B cell (primary cell): ENCODE measurements around the gene ALOXE3. TPM values are rescaled to one million over a fixed set of nuclear protein-coding genes. Genes with fewer than 3 reads are reported as not detected.

Experiments used
- ATAC-seq: fragments of 200-7000 bp; cut with Tn5 transposase; one replicate; pipeline ENCODE4 v1.10.0; 2021; ENCODE audit warnings: low read depth, mild to moderate bottlenecking, moderate number of reproducible peaks, moderate library complexity
- CTCF ChIA-PET: fragments of 350-600 bp; sonication (Branson Sonifier 250); formaldehyde crosslinking; loops from one replicate; lab custom pipeline; 2021; ENCODE audit warnings: antibody characterized with exemption, inconsistent platforms; lab: Charles Lee
- POLR2A ChIA-PET: fragments of 350-600 bp; sonication (Branson Sonifier 250); formaldehyde crosslinking; loops from one replicate; lab custom pipeline; 2021; ENCODE audit warnings: antibody characterized with exemption; lab: Charles Lee
- DNase-seq: peaks from one replicate; pipeline ENCODE4 v3.0.0; 2013
- H2AFZ ChIP-seq: 2 replicates; pipeline ENCODE4 v1.6.1; 2012; ENCODE audit warnings: mild to moderate bottlenecking, low read depth, low read length; ENCODE audit not compliant: insufficient read depth, poor library complexity, severe bottlenecking
- H3K27ac ChIP-seq, 2 donors: 1 replicate in 1 of 2; 2 replicates in 1 of 2; pipeline ENCODE4 v1.5.1; 2012 to 2013; ENCODE audit warnings: low read length in 2 of 2, mild to moderate bottlenecking in 2 of 2, moderate library complexity in 1 of 2
- H3K27me3 ChIP-seq, 4 experiments: fragments of 200-600 bp in 1 of 4; sonication (generic) in 1 of 4; replicated peaks in 1 of 4; 1 replicate in 2 of 4; 2 replicates in 2 of 4; pipeline versions ENCODE4 v1.6.1 to v1.7.0; 2013 to 2016; ENCODE audit warnings: low read length in 3 of 4, mild to moderate bottlenecking in 2 of 4, mixed read lengths in 1 of 4, moderate library complexity in 1 of 4; ENCODE audit not compliant: insufficient read depth in 4 of 4, control insufficient read depth in 3 of 4; ENCODE audit errors: control extremely low read depth in 1 of 4
- H3K36me3 ChIP-seq, 2 experiments: replicated peaks in 1 of 2; 1 replicate in 1 of 2; 2 replicates in 1 of 2; pipeline versions ENCODE4 v1.6.1 to v1.7.1; 2013; ENCODE audit warnings: low read length in 1 of 2; ENCODE audit not compliant: insufficient read depth in 2 of 2, control insufficient read depth in 1 of 2; ENCODE audit errors: control extremely low read depth in 1 of 2, extremely low read depth in 1 of 2
- H3K4me1 ChIP-seq, 2 donors: fragments of 200-600 bp in 1 of 2; sonication (generic) in 1 of 2; 1 replicate in 1 of 2; 2 replicates in 1 of 2; pipeline versions ENCODE4 v1.5.1 to v1.6.1; 2013 to 2017; ENCODE audit warnings: low read length in 2 of 2; ENCODE audit not compliant: control insufficient read depth in 2 of 2, insufficient read depth in 2 of 2
- H3K4me2 ChIP-seq: replicated peaks from 2 replicates; pipeline ENCODE3; 2012; ENCODE audit warnings: mild to moderate bottlenecking, low read depth, low read length; ENCODE audit not compliant: poor library complexity, severe bottlenecking
- H3K4me3 ChIP-seq, 5 experiments: fragments of 200-600 bp in 1 of 5; sonication (generic) in 1 of 5; 1 replicate in 3 of 5; 2 replicates in 2 of 5; pipeline versions ENCODE4 v1.5.1 to v1.7.0; 2011 to 2016; ENCODE audit warnings: low read length in 4 of 5, mild to moderate bottlenecking in 4 of 5, low read depth in 2 of 5, control low read depth in 1 of 5, moderate library complexity in 1 of 5; ENCODE audit not compliant: insufficient read depth in 1 of 5; ENCODE audit errors: control extremely low read depth in 1 of 5, extremely low read depth in 1 of 5
- H3K79me2 ChIP-seq: fragments of 200-600 bp; sonication (generic); one replicate; pipeline ENCODE4 v1.6.0; 2016; ENCODE audit warnings: low read length; ENCODE audit not compliant: control insufficient read depth, insufficient read depth
- H3K9ac ChIP-seq: fragments of 200-600 bp; sonication (generic); 2 replicates; pipeline ENCODE4 v1.6.1; 2017; ENCODE audit warnings: mild to moderate bottlenecking, low read length, moderate library complexity
- H3K9me3 ChIP-seq, 3 donors: one replicate each; pipeline versions ENCODE4 v1.6.1 to v1.7.1; 2013; ENCODE audit warnings: low read length in 2 of 3; ENCODE audit not compliant: control insufficient read depth in 2 of 3, insufficient read depth in 1 of 3; ENCODE audit errors: control extremely low read depth in 1 of 3
- H4K20me1 ChIP-seq: 2 replicates; pipeline ENCODE4 v1.6.0; 2012; ENCODE audit warnings: mild to moderate bottlenecking, low read length; ENCODE audit not compliant: insufficient read depth, control insufficient read depth, poor library complexity, severe bottlenecking
- H3K27ac Mint-ChIP-seq: one replicate; pipeline ENCODE4 v1.8.0; 2021; ENCODE audit warnings: mixed read lengths
- H3K27me3 Mint-ChIP-seq: one replicate; pipeline ENCODE4 v1.8.0; 2021; ENCODE audit warnings: mixed read lengths
- H3K4me1 Mint-ChIP-seq: one replicate; pipeline ENCODE4 v1.8.0; 2021; ENCODE audit warnings: mixed read lengths
- H3K4me3 Mint-ChIP-seq: one replicate; pipeline ENCODE4 v1.8.0; 2021; ENCODE audit warnings: mixed read lengths
- H3K9me3 Mint-ChIP-seq: one replicate; pipeline ENCODE4 v1.8.0; 2022; ENCODE audit warnings: mixed read lengths; ENCODE audit not compliant: insufficient read depth
- CTCF ChIP-seq: fragments of 200-600 bp; IDR thresholded peaks from one replicate; pipeline ENCODE4 v1.8.0; 2022; ENCODE audit warnings: antibody characterized with exemption, mild to moderate bottlenecking
- EZH2 ChIP-seq: IDR thresholded peaks from 2 replicates; pipeline ENCODE4 v1.6.1; 2012; ENCODE audit warnings: borderline replicate concordance, low read depth, mild to moderate bottlenecking, moderate library complexity, low read length; ENCODE audit not compliant: insufficient read depth, poor library complexity, severe bottlenecking
- WGBS: methylation state at CpG from one replicate; pipeline ENCODE4 v1.1.5; 2013; ENCODE audit warnings: missing lambda C conversion rate; ENCODE audit not compliant: insufficient coverage; 5-methylcytosine and 5-hydroxymethylcytosine counted together
- intact Hi-C: fragments of 100-400 bp; cut with micrococcal nuclease; formaldehyde crosslinking; loops from one replicate; pipeline ENCODE4 v1.10.0; 2022
- polyA plus RNA-seq: library from polyadenylated mRNA; depleted of rRNA; stranded (reverse); fragments of >200 nt; gene quantifications from 2 replicates; pipeline ENCODE4 v1.2.3, GENCODE V29; 2012
- total RNA-seq, 2 donors: library from RNA; stranded (reverse); fragments of 120-200 nt in 1 of 2; gene quantifications; 1 replicate in 1 of 2; 2 replicates in 1 of 2; pipeline versions ENCODE4 v1.2.3 to v1.2.4, GENCODE V29; 2013 to 2022

Gene ALOXE3
- total and polyA plus RNA-seq, 2 donors (not counting 1 experiment from before 2014, with no cell fraction given), result 0.04 TPM; not detected in 1

DNA sequence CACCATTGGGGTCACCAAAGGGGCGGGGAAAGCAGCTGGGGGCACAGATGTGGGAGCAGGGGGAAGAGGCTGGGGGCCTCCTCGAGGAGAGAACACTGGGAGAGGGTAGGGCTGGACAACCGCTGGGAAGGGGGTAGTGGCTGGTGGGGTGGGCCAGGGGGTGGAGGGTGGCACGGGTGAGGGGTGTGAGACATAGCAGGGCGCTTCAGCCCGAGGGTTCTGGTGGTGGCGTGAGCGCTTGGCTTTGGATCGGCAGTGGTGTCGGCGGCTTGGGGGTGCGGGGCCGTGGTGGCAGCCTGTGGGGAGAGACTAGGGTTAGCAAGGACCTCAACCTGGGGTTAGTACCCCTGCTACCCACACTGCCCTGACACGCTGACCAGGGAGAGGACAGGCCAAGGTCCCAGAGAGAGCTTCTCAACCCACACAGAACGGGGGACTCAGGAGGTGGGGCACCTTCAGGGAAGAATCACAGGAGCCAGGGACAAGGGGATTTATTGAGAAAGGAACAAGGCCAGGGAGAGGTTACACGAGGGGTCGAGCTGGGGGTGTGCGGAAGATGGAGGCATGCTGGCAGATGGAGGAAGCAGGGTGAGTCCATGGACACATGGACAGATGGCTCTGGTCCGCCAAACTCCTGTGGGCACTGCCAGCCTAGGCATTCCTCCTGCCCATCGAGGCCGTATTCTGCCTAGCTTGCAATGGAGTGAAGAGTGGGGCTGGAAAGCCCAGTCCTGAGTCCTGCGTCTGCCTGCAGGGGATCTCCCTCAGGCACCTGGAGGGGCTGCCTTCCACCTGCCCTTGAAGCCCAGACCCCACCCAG is 25.5 kb upstream of the ALOXE3 start:
- peaks cover 5 to 8% of the 10 kb centered on the region in 2 donors for H3K4me1 ChIP-seq
- DNase-seq, result peak; percentile 50
- Mint-ChIP-seq H3K9me3 (no peaks in the 10 kb centered on the region), H3K27ac (no peak overlapping the region), H3K27me3 (no peaks in the 10 kb centered on the region), H3K4me1 (peaks cover 6% of the 10 kb centered on the region), H3K4me3 (no peak overlapping the region)
- H3K79me2 ChIP-seq, result peaks cover 12% of the 10 kb centered on the region
- no peak overlapping the region for H3K4me2 ChIP-seq
- TF ChIP-seq EZH2 (no peak), CTCF (no peak)
- peaks cover 0 to 71% of the 10 kb centered on the region in 2 experiments for H3K36me3 ChIP-seq
- intact Hi-C loops, result no loop called here
- no peak overlapping the region for H3K4me3 ChIP-seq
- 97% methylated on average over 17 of the region's 22 CpGs for WGBS
- no peak for ATAC-seq
- ChIA-PET CTCF (no interaction called here), POLR2A (interaction anchor here (0.5 to 1.4 kb wide), 2 partner anchors 13 to 96 kb away, joined by 3 to 6 read pairs; no protein-coding TSS in a partner anchor)
- H3K9ac ChIP-seq, result no peak overlapping the region
- no peak overlapping the region for H3K27ac ChIP-seq
- no peaks in the 10 kb centered on the region for H3K9me3 ChIP-seq
- H2AFZ ChIP-seq, result no peak overlapping the region
- no peaks in the 10 kb centered on the region for H3K27me3 ChIP-seq
- H4K20me1 ChIP-seq, result peaks cover 15% of the 10 kb centered on the region
